Dendritic cell treated with granulocyte-macrophage colony-stimulating factor and Interleukin-4, amounts not matched to agents 40 ng/mL and 50 ng/mL, for 4 days (primary cell): ENCODE results near the gene IQCN.
A peak's percentile ranks its signal among the peaks of the same experiment; 100 is the strongest.

ENCODE experiments used
- H3K27ac Mint-ChIP-seq: one replicate; pipeline ENCODE4 v1.8.0; 2022; ENCODE audit warnings: mild to moderate bottlenecking, mixed read lengths
- H3K27me3 Mint-ChIP-seq: one replicate; pipeline ENCODE4 v1.8.0; 2022; ENCODE audit warnings: mild to moderate bottlenecking, mixed read lengths
- H3K36me3 Mint-ChIP-seq: one replicate; pipeline ENCODE4 v1.8.0; 2022; ENCODE audit warnings: low read depth, mixed read lengths
- H3K4me1 Mint-ChIP-seq: one replicate; pipeline ENCODE4 v1.8.0; 2022; ENCODE audit warnings: low read depth, mixed read lengths
- H3K4me3 Mint-ChIP-seq: one replicate; pipeline ENCODE4 v1.8.0; 2022; ENCODE audit warnings: mild to moderate bottlenecking, moderate library complexity, mixed read lengths
- H3K9me3 Mint-ChIP-seq: one replicate; pipeline ENCODE4 v1.8.0; 2022; ENCODE audit warnings: mixed read lengths
- intact Hi-C: fragments of 100-400 bp; cut with micrococcal nuclease; formaldehyde crosslinking; loops from one replicate; pipeline ENCODE4 v1.15.0; 2022

Gene IQCN

GRCh38 chr19:18295034-18295451 is 20.8 kb upstream of the IQCN start:
- intact Hi-C loops: no loop called here
- H3K27ac Mint-ChIP-seq: peak overlapping the region; percentile 97
- peaks cover 18% of the 10 kb centered on the region for H3K36me3 Mint-ChIP-seq

DNA sequence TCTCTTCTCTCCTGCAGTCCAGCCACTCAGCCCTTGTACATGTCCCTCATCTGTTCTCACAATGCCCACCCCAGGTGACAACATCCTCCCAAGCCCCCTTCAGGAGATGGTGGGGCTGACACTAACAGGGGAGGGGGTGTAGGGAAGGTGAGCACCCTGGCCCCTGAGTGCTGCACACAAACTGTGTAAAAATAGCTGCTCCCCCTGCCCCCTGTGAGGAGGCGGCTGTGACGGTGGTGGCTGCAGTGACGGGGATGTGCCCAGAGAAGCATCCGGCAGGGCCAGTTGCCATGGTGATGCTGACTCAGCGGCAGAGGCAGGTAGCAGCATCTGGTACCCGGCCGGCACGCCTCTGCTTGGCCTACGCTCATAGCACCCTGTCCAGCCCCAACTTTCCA is 20.2 kb upstream of the IQCN start:
- Mint-ChIP-seq H3K9me3 (peaks cover 9% of the 10 kb centered on the region), H3K4me1 (peaks cover 62% of the 10 kb centered on the region), H3K4me3 (no peak overlapping the region), H3K27ac (peak overlapping the region; percentile 97), H3K27me3 (no peaks in the 10 kb centered on the region), H3K36me3 (peaks cover 18% of the 10 kb centered on the region)
- intact Hi-C loops: no loop called here

More at GRCh38 chr19:18295034-18295451, 20.8 kb upstream of the IQCN start:
- H3K27me3 Mint-ChIP-seq: no peaks in the 10 kb centered on the region
- peaks cover 9% of the 10 kb centered on the region for H3K9me3 Mint-ChIP-seq
- H3K4me1 Mint-ChIP-seq: peaks cover 56% of the 10 kb centered on the region
- H3K4me3 Mint-ChIP-seq: no peak overlapping the region

GRCh38 chr19:18293642-18294466 is 19.6 kb upstream of the IQCN start:
- Mint-ChIP-seq H3K4me1 (peaks cover 67% of the 10 kb centered on the region), H3K27ac (peak overlapping the region; percentile 97), H3K36me3 (peaks cover 18% of the 10 kb centered on the region), H3K9me3 (peaks cover 9% of the 10 kb centered on the region), H3K4me3 (peak overlapping the region; percentile 73), H3K27me3 (no peaks in the 10 kb centered on the region)
- intact Hi-C loops: loop anchor here (1.0 to 2.0 kb wide), 2 partner anchors 10 to 15 kb away; no protein-coding TSS in a partner anchor

GRCh38 chr19:18292810-18293641 is 18.8 kb upstream of the IQCN start:
- intact Hi-C loops: loop anchor here (1.0 to 2.0 kb wide), 2 partner anchors 11 to 14 kb away; no protein-coding TSS in a partner anchor
- Mint-ChIP-seq H3K9me3 (peaks cover 9% of the 10 kb centered on the region), H3K4me1 (peaks cover 68% of the 10 kb centered on the region), H3K4me3 (peak overlapping the region; percentile 73), H3K27me3 (no peaks in the 10 kb centered on the region), H3K36me3 (peaks cover 18% of the 10 kb centered on the region), H3K27ac (peak overlapping the region; percentile 97)

- Mint-ChIP-seq H3K27me3 (no peaks in the 10 kb centered on the region), H3K36me3 (peaks cover 18% of the 10 kb centered on the region), H3K27ac (peak overlapping the region; percentile 97), H3K9me3 (peaks cover 9% of the 10 kb centered on the region), H3K4me1 (peaks cover 67% of the 10 kb centered on the region), H3K4me3 (peak overlapping the region; percentile 73)
- intact Hi-C loops: loop anchor here (2.0 kb wide), 1 partner anchor 14 kb away; no protein-coding TSS in a partner anchor
Measured at GRCh38 chr19:18292462-18292809, 18.2 kb upstream of the IQCN start.

- Mint-ChIP-seq H3K27me3 (peaks cover 2% of the 10 kb centered on the region), H3K36me3 (peaks cover 18% of the 10 kb centered on the region), H3K4me1 (peaks cover 64% of the 10 kb centered on the region), H3K27ac (peak overlapping the region; percentile 97), H3K9me3 (peaks cover 9% of the 10 kb centered on the region), H3K4me3 (peak overlapping the region; percentile 73)
- intact Hi-C loops: loop anchor here (1.0 to 2.0 kb wide), 2 partner anchors 10 to 13 kb away; no protein-coding TSS in a partner anchor
Measured at GRCh38 chr19:18291590-18292461, 17.6 kb upstream of the IQCN start.

GRCh38 chr19:18291019-18291524 is 16.8 kb upstream of the IQCN start:
- Mint-ChIP-seq H3K27ac (peak overlapping the region; percentile 97), H3K36me3 (peaks cover 18% of the 10 kb centered on the region), H3K4me3 (peak overlapping the region; percentile 73), H3K4me1 (peaks cover 64% of the 10 kb centered on the region), H3K9me3 (peaks cover 9% of the 10 kb centered on the region), H3K27me3 (peaks cover 2% of the 10 kb centered on the region)
- intact Hi-C loops: loop anchor here (1.0 kb wide), 1 partner anchor 9 kb away; no protein-coding TSS in a partner anchor

- intact Hi-C loops: loop anchor here (1.0 kb wide), 1 partner anchor 8 kb away; no protein-coding TSS in a partner anchor
- Mint-ChIP-seq H3K36me3 (peaks cover 18% of the 10 kb centered on the region), H3K27me3 (peaks cover 2% of the 10 kb centered on the region), H3K27ac (peak overlapping the region; percentile 97), H3K4me3 (peak overlapping the region; percentile 52), H3K4me1 (peaks cover 65% of the 10 kb centered on the region), H3K9me3 (peaks cover 8% of the 10 kb centered on the region)
Measured at GRCh38 chr19:18290302-18291018, 16.2 kb upstream of the IQCN start.

GRCh38 chr19:18289471-18290301 is 15.4 kb upstream of the IQCN start:
- H3K9me3 Mint-ChIP-seq: peaks cover under 1% of the 10 kb centered on the region
- peaks cover 68% of the 10 kb centered on the region for H3K4me1 Mint-ChIP-seq
- H3K4me3 Mint-ChIP-seq: no peak overlapping the region
- peaks cover 12% of the 10 kb centered on the region for H3K36me3 Mint-ChIP-seq
- peaks cover 2% of the 10 kb centered on the region for H3K27me3 Mint-ChIP-seq
- H3K27ac Mint-ChIP-seq: peak overlapping the region; percentile 97
- intact Hi-C loops: no loop called here

- Mint-ChIP-seq H3K4me1 (peaks cover 57% of the 10 kb centered on the region), H3K27ac (no peak overlapping the region), H3K36me3 (peaks cover 8% of the 10 kb centered on the region), H3K27me3 (peaks cover 2% of the 10 kb centered on the region), H3K9me3 (no peaks in the 10 kb centered on the region), H3K4me3 (no peak overlapping the region)
- intact Hi-C loops: no loop called here
Measured at GRCh38 chr19:18287836-18288772, 13.9 kb upstream of the IQCN start.

DNA sequence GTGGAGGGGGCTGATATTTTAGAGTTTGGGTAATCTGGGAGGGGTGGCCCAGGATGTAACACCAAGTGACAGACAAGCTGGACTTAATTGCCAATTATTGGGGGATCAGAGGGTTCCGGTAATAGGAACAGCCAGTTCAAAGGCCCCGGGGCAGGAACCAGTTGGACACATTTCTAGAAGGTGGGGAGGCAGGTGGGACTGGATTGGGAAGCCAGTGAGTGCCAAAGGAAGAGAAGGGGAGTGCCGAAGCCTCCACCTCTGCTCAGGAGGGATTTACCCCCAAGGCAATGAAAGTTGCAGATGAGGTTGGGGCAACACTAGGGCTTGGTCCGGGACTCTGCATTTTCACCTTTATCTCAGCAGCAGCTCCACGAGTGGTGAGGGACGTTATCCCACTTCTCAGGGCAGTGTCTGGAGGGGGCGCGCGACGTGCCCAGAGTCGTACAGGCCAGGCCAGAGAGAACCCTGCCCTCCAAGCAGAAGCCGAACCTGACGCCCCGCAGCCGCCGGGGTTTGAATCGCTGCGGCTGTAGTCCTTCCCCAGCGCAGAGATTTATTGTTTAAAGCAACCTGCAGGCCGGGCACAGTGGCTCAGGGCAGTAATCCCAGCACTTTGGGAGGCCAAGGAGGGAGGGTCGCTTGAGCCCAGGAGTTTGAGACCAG is 12.9 kb upstream of the IQCN start:
- no peaks in the 10 kb centered on the region for H3K9me3 Mint-ChIP-seq
- peaks cover 64% of the 10 kb centered on the region for H3K4me1 Mint-ChIP-seq
- peak overlapping the region; percentile 65 for H3K27ac Mint-ChIP-seq
- H3K36me3 Mint-ChIP-seq: peaks cover 7% of the 10 kb centered on the region
- peaks cover 2% of the 10 kb centered on the region for H3K27me3 Mint-ChIP-seq
- no peak overlapping the region for H3K4me3 Mint-ChIP-seq
- intact Hi-C loops: no loop called here
